Measurements from ENCODE around the gene MAPK10.
"Not testable (repeated sequence)": the region's sequence is repeated elsewhere in the genome, so short reads cannot be mapped to it uniquely, and the experiment has no call there.

Gene MAPK10

DNA sequence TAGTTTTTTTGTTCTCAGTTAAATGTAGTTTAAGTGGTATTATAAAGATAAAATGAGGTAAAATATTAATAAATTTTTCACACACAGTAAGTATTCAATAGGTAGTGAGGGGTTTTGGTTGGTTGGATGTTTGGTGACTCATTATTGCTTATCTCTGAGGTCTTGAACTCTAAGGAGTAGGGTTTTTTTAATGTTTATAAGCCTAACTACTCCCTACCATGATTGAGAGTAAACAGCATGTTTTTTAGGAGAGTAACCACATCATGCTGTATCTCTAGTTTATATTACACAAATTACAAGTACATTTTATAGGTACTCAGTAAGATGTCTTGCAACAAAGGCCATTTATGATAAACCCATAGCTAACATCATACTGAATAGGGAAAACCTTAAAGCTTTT lies 181.6 kb downstream of the MAPK10 start:
- DNase-seq: no peak

DNA sequence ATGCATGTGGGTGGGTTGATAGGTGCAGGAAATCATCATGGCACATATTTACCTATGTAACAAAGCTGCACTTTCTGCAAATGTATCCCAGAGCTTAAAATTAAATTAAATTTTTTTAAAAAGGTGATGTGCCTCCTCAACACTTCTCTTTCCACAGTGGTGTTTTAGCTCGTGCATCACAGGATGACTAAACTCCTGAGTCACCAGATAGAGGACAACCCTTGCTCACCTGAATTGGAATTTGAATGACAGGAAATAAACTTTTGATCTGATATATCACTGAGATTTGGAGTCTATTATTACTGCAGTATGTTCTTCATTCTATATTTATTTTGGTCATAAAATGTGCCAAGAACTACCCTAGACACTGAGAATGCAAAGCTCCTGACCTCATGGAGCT lies 185.3 kb downstream of the MAPK10 start:
- DNase-seq: no peak

DNA sequence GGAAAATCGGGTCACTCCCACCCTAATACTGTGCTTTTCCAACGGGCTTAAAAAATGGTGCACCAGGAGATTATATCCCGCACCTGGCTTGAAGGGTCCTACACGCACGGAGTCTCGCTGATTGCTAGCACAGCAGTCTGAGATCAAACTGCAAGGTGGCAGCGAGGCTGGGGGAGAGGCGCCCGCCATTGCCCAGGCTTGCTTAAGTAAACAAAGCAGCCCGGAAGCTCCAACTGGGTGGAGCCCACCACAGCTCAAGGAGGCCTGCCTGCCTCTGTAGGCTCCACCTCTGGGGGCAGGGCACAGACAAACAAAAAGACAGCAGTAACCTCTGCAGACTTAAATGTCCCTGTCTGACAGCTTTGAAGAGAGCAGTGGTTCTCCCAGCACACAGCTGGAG lies 191.5 kb downstream of the MAPK10 start:
- not testable (repeated sequence) for DNase-seq

- DNase-seq: no peak
Measured at GRCh38 chr4:86160426-86160825, 199.4 kb downstream of the MAPK10 start.

DNA sequence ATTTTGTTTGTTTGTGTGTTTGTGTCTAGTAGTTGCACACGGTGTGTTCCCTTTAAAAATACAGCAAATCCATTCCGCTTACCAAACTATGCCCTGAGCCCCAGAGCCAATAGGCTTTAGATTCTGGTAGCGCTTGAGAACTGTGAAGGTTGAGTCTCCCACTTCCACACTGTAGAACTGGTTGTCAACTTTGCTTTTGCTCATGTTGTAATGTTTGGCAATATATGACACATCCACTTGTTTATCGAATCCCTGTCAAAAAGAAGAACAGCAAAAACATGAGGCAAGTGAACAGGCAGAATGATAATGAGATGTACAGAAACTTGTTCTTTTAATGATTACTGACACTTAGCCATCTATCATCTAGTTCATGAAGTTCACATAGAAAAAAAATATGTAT lies 200.6 kb downstream of the MAPK10 start:
- DNase-seq: no peak

DNA sequence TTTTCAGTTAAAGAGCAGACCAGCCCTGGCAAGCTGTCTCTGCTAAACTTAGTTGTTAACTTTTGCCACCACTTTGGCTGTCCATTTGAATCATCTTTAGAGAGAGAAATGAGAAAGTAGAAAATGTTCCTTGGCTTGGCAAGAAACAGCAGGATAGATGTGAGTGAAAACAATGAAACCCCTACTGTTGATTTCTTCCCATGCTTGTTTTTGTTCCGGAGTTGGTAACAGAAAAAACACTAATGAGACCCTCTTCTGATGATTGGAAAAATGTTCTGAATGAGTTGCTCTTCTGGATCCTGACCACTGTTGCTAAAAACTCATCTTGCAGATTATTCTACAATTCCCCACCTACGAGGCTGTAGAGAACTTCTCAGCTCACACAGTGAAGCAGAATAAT lies 203.3 kb downstream of the MAPK10 start:
- DNase-seq: no peak

DNA sequence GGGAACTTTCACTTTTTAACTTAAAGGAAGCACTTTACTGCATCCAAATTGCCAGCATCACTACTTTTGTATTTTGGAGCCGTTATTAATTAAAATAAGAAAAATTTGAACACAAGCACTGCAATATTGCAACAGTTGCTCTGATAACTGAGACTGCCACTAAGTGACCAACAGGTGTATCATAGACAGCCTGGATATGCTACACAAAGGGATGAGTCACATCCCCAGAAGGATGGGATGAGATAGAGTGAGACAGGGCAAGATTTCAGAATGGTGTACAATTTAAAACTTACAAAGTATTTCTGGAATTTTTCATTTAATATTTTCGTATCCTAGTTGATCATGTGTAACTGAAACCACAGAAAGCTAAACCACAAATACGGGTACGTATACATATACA lies 204.1 kb downstream of the MAPK10 start:
- no peak for DNase-seq

DNA sequence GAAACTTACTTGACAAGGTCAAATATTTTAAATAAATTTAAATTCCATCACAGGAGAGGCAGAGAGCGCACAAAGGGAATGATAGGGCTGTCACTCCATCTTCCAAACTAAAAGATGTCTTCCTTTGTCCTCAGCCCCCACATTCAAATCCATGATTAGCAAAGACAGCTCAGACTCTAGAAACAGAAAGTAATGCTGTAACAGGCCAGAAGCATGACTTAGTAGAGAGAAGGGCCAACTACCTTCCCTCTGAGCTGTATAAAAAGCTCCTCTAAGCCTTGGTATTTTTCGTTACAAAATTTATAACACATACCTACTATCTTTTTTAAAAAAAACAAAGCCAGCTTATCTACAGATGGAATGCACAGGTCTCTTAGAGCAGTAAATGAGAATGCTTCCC lies 207.4 kb downstream of the MAPK10 start:
- DNase-seq: no peak

GRCh38 chr4:86151196-86151595 lies 208.7 kb downstream of the MAPK10 start:
- DNase-seq: no peak

GRCh38 chr4:86141161-86141560 lies 218.7 kb downstream of the MAPK10 start:
- DNase-seq: no peak

DNA sequence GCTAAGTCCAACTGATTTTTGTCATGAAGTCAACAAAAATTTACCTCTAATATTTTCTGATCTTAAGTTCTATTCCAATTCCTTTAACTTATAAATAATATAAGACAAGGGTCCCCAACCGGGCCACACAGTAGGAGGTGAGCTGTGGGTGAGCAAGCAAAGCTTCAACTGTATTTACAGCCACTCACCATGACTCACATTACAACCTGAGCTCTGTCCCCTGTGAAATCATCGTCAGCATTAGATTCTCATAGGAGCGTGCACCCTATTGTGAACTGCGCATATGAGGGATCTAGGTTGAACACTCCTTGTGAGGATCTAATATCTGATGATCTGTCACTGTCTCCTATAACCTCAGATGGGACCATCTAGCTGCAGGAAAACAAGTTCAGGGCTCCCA lies 227.4 kb downstream of the MAPK10 start:
- DNase-seq: no peak

- DNase-seq: no peak
Measured at GRCh38 chr4:86131456-86131855, 228.4 kb downstream of the MAPK10 start.

DNA sequence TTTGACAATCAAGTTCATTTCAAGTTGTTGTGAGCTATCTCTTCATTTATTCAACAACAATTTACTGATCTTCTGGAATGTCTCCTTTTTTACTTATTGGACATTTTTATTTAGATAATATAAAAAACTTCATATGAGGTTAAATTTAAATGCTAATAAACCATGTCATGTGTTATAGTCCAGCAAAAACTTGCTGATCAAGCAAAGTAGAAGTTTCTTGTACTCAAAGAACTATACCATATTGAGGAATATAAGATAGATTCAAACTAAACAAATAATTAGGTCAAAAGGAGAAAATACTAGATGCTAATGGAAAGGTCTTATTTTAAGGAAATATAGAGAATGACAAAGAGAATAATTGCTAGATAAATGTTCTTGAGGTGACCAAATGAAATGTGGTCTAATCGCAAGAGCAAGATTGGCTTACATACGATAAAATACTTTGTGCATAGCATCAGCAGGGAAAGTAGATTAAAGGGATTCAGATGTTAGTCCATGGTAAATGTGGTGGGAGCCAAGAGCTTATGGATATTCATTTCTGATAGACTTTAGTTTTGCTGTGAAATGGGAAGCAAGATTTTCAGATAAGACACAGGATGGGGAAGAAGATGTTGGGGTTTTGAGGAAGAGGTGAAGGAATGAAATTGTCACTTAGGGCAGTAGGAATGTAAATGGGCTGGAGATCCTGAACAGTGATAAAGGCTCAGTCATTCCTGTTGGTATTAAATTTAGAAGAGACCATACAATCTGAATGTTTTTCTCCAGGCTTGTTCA lies 229.5 kb downstream of the MAPK10 start:
- DNase-seq: no peak

GRCh38 chr4:86129546-86129945 lies 230.3 kb downstream of the MAPK10 start:
- no peak for DNase-seq

DNA sequence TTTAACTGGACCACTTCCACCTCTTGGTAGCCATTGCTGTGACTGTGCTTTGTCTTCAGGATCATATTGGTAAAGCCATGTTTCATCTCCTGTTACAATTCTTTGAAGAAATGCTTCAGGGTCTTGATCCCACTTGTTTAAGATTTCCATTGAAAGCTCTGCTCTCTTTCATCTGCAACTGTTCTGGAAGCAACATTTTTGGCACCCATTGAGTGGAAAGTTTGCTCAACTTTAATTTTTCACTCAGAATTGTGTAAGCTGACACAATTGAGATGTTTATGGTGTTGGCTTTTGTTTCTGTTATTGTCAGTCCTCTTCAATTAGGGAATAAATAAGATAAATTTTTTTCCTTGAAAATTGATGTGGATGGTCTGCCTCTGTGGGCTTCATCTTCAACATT lies 237.4 kb downstream of the MAPK10 start:
- DNase-seq: no peak

GRCh38 chr4:86118711-86119110 lies 241.1 kb downstream of the MAPK10 start:
- DNase-seq: no peak

DNA sequence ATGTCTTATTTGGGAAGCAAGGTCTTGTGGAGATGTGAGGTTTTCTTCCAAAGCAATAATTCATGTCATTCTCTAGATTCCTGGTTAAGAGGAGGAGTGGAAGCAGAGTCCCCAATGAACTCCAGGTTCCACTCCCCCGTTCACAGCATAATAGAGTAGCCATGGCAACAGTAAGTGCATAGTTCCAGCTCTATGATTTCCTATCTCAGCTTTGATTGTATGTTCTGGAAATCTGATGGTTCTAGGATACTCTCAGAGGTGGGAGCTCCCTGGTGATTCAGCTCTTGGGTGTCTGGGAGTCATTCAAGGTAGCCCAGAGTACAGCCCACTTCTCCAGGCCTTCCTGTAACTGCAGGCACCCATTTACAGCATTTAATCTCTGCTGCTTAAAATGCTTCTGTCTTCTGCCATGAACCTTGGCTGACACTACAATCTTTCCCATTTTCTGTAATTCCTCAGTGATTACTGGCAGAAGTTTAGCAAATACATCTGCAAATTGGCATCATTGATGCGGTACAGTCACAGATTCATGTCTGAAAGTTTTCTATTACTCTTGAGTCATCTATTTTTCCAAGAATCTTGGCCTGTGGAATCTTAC lies 242.0 kb downstream of the MAPK10 start:
- DNase-seq: no peak

GRCh38 chr4:86114563-86114962 lies 245.3 kb downstream of the MAPK10 start:
- no peak for DNase-seq

GRCh38 chr4:86108834-86109233 lies 251.0 kb downstream of the MAPK10 start:
- no peak for DNase-seq

DNA sequence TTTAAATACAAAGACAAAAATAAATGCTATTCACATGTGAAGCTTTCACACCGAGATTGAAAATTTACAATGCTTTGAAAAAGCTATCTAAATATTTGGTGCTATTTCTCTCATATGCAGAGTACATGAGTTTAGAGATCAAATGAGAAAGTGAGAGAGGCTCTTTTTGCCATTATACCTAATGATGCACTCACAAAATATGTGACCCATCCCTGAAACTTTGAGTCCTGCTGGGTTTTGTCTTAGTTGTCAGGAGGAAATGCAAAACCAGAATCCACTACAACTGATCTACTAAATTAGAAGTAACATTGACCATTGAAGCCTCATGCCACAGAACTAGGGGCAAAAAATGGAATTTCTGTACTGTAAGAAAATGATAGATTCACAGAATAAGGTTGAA lies 251.7 kb downstream of the MAPK10 start:
- DNase-seq: no peak

DNA sequence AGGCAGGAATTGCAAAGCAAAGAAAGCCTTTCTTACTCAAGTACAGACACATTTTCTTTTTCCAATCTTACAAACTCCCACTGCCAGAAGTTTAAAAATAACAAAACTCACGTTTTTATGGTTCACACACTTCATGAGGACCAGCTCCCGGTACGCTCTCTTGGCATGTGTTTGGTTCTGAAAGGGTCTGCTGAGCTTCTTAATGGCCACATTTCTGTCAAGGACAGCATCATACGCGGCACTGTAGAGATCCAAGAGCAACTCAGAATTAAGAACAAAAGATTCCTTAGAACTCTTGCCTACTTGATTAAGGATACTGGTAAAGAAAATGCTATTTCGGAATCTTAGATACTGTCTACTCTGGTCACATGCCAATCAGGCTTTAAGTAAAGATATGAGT lies 252.7 kb downstream of the MAPK10 start:
- DNase-seq: no peak

DNA sequence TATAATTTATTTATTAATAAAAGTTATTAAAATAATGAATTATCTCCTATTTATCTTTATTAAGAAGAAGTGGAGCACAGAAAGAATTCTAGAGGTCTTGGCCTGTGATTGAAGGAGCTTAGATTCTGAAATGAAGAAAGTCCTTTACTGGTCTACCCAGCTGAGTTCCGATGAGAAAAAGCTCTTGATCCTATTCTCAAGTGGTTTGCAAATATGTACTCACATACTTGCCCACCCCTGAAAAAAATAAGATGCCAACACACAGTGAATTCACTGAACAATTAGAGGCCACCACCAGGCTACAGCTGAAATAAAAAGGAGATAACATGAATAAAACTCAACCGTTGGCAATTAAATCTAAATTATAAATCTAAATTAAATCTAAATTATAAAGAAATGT lies 253.4 kb downstream of the MAPK10 start:
- no peak for DNase-seq

- DNase-seq: no peak
Measured at GRCh38 chr4:86101841-86102240, 258.0 kb downstream of the MAPK10 start.

- DNase-seq: no peak
Measured at GRCh38 chr4:86101410-86101809, 258.4 kb downstream of the MAPK10 start.
